Astrocyte of the cerebellum (primary cell): ENCODE measurements around the gene ETF1.

Experiments used
- DNase-seq: peaks from one replicate; pipeline ENCODE4 v3.0.0-alpha.2; 2011; ENCODE audit warnings: low read depth
- H3K4me3 ChIP-seq: 2 replicates; pipeline ENCODE4 v1.5.1; 2011; ENCODE audit warnings: mild to moderate bottlenecking, low read depth, low read length, moderate library complexity
- CTCF ChIP-seq: IDR thresholded peaks from 2 replicates; pipeline ENCODE4 v1.5.1; 2012; ENCODE audit warnings: low read length, low read depth, moderate library complexity, mild to moderate bottlenecking; ENCODE audit errors: missing control alignments
- in situ Hi-C: cut with HindIII; loops from 2 replicates; pipeline ENCODE4 v1.10.0; 2017; ENCODE audit warnings: low sequenced_read_pairs

ETF1 gene

GRCh38 chr5:138564242-138564641, 21.2 kb upstream of the ETF1 start:
- TF ChIP-seq CTCF, result no peak
- DNase-seq, result no peak
- no peak overlapping the region for H3K4me3 ChIP-seq
- in situ Hi-C loops, result no loop called here

DNA sequence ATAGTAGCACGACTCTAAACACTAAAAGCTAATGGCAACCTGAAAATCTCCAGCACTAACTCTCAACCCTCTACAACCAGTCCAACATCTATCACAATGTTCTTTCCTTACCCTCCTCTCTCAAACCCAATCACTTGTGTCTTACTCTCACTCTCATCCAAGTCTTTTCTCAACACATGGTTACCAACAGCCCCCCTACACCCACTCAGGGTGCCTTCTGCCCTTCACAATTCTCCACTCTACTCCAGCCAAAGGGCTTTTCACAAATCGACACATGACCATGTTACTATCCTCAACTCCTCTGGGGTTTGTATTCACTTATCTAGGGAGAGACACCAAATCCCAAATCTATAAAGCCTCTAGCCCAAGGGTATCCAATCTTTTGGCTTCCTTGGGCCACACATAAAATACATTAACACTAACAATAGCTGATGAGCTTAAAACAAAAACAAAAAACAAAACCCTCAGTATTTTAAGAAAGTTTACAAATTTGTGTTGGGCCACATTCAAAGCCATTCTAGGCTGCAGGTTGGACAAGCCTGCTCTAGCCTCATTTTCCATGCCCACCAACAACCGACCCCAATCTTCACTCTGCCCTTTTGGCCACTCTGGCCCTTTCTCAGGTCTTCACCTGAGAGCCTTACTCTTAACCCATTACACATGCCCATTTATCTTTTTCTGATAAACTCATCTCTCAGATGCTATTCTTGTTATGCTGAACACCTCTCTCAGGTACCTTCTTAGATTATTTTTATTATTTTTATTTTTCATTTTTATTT, 20.5 kb upstream of the ETF1 start:
- H3K4me3 ChIP-seq, result no peak overlapping the region
- TF ChIP-seq CTCF, result no peak
- no peak for DNase-seq
- in situ Hi-C loops, result no loop called here

GRCh38 chr5:138560971-138561370, 17.9 kb upstream of the ETF1 start:
- DNase-seq, result no peak
- in situ Hi-C loops, result no loop called here
- H3K4me3 ChIP-seq, result no peak overlapping the region
- TF ChIP-seq CTCF, result no peak

GRCh38 chr5:138559937-138560336, 16.9 kb upstream of the ETF1 start:
- no peak for TF ChIP-seq CTCF
- in situ Hi-C loops, result no loop called here
- no peak for DNase-seq
- no peak overlapping the region for H3K4me3 ChIP-seq

DNA sequence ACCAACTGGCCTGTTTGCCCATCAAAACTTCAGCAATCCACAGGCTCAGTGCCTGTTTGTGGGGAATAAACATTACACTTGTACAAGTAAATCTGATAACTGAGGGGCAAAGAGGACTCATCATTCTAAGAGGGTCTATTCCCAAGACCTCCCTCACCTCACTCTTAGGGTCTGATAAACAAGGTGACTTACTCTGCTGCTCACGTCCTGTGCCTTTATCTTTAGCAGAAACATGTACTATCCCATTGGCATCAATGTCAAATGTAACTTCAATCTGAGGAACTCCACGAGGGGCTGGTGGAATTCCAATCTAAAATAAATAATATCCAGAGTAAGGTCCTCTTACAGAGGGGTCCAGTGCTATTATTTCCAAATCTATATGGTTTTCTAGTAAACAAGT, 14.6 kb upstream of the ETF1 start:
- H3K4me3 ChIP-seq, result no peak overlapping the region
- DNase-seq, result no peak
- in situ Hi-C loops, result no loop called here
- TF ChIP-seq CTCF, result no peak

DNA sequence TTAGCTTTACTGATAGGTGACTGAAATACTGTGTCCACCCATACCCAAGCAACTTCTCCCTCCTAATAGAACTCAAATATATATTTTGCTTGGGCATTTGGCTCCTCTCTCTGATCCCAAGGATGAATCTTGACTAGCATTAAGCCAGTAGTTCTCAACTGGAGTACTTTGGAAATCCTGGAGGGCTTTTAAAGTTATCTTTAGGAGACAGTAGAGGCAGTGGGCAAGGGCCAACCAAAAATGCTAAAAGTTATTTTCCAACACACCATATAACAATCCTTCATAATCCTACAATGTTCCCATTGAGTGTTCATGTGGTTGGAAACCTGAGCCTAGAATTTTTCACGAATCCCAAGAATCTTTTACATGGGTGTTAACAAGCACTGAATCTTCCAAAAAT, 11.1 kb upstream of the ETF1 start:
- in situ Hi-C loops, result no loop called here
- no peak for TF ChIP-seq CTCF
- H3K4me3 ChIP-seq, result no peak overlapping the region
- DNase-seq, result no peak
